Activated T-helper 9 cell treated with anti-CD3 and anti-CD28 coated beads, Interleukin-2, amount 50 U/mL, for 16 hours (primary cell): ENCODE measurements around the gene TMC4.
"Not testable (repeated sequence)": the region's sequence is repeated elsewhere in the genome, so short reads cannot be mapped to it uniquely, and the experiment has no call there.

Experiments
- DNase-seq: peaks from one replicate; pipeline ENCODE4 v3.0.0-alpha.2; 2020; ENCODE audit warnings: low read depth

Gene TMC4

GRCh38 chr19:54179921-54180461 lies 7.0 kb upstream of the TMC4 start:
- DNase-seq = no peak

GRCh38 chr19:54179262-54179852 lies 6.4 kb upstream of the TMC4 start:
- DNase-seq = no peak

GRCh38 chr19:54178581-54179261 lies 5.8 kb upstream of the TMC4 start:
- DNase-seq = no peak

GRCh38 chr19:54173951-54174834 lies 1.2 kb upstream of the TMC4 start:
- DNase-seq = no peak

GRCh38 chr19:54173359-54173699 lies 369 bp upstream of the TMC4 start:
- no peak for DNase-seq

GRCh38 chr19:54171736-54172431 lies 1.1 kb downstream of the TMC4 start:
- DNase-seq = not testable (repeated sequence)

- no peak for DNase-seq
These were observed 3.7 kb downstream of the TMC4 start for GRCh38 chr19:54169149-54169740.

- DNase-seq = peak; percentile 88
These were observed 4.6 kb downstream of the TMC4 start for GRCh38 chr19:54168174-54168917.

- no peak for DNase-seq
These were observed 7.7 kb downstream of the TMC4 start for GRCh38 chr19:54165222-54165621.

- peak; percentile 40 for DNase-seq
These were observed 8.4 kb downstream of the TMC4 start for GRCh38 chr19:54164369-54165068.

- DNase-seq = no peak
These were observed 10.1 kb downstream of the TMC4 start for GRCh38 chr19:54162884-54163283.

- peak; percentile 75 for DNase-seq
These were observed 10.6 kb downstream of the TMC4 start for GRCh38 chr19:54162241-54162805.

- DNase-seq = no peak
These were observed 12.1 kb downstream of the TMC4 start for GRCh38 chr19:54160854-54161253.

- DNase-seq = no peak
These were observed 12.7 kb downstream of the TMC4 start for GRCh38 chr19:54160182-54160811.

- DNase-seq = peak; percentile 95
These were observed 13.4 kb downstream of the TMC4 start, which contains the start of gene LENG1 for GRCh38 chr19:54159352-54160181. Gene LENG1 (minus strand): TSS chr19:54159721. CDS start chr19:54159695, 26 bp downstream.

GRCh38 chr19:54158812-54159351 lies 14.1 kb downstream of the TMC4 start:
- no peak for DNase-seq

GRCh38 chr19:54156953-54157352 lies 16.0 kb downstream of the TMC4 start:
- no peak for DNase-seq

GRCh38 chr19:54156490-54156889 lies 16.5 kb downstream of the TMC4 start:
- DNase-seq = no peak
